Cardiac fibroblast (primary cell): ENCODE results near the gene MCHR1.
A peak's percentile ranks its signal among the peaks of the same experiment; 100 is the strongest.

Source experiments
- DNase-seq, 2 donors: peaks; one replicate each; pipeline versions ENCODE4 v3.0.0 to v3.0.0-alpha.2; 2010; ENCODE audit warnings: low read depth in 2 of 2
- H3K4me3 ChIP-seq, 2 donors: replicated peaks in 1 of 2; 1 replicate in 1 of 2; 2 replicates in 1 of 2; pipeline ENCODE4 v1.5.1; 2011; ENCODE audit warnings: low read depth in 2 of 2, low read length in 2 of 2, mild to moderate bottlenecking in 2 of 2, moderate library complexity in 1 of 2
- CTCF ChIP-seq: IDR thresholded peaks from one replicate; pipeline ENCODE4 v1.5.1; 2011; ENCODE audit warnings: low read depth, mild to moderate bottlenecking, low read length, inconsistent platforms

The MCHR1 gene

GRCh38 chr22:40679964-40680818 lies 907 bp downstream of the MCHR1 start:
- no peak overlapping the region for H3K4me3 ChIP-seq
- TF ChIP-seq CTCF = no peak
- peak; percentile 20 to 45 for DNase-seq

GRCh38 chr22:40680819-40681183 lies 1.5 kb downstream of the MCHR1 start:
- no peak for TF ChIP-seq CTCF
- no peak for DNase-seq
- no peak overlapping the region for H3K4me3 ChIP-seq

- DNase-seq = no peak
- no peak for TF ChIP-seq CTCF
- no peak overlapping the region for H3K4me3 ChIP-seq
Measured at GRCh38 chr22:40681451-40681850, 2.2 kb downstream of the MCHR1 start.

- H3K4me3 ChIP-seq = no peak overlapping the region
- no peak for DNase-seq
- no peak for TF ChIP-seq CTCF
Measured at GRCh38 chr22:40684728-40685127, 5.4 kb downstream of the MCHR1 start.

GRCh38 chr22:40685406-40685805 lies 6.1 kb downstream of the MCHR1 start:
- no peak for DNase-seq
- TF ChIP-seq CTCF = no peak
- H3K4me3 ChIP-seq = no peak overlapping the region

- no peak for TF ChIP-seq CTCF
- DNase-seq = no peak
Measured at GRCh38 chr22:40687706-40688105, 8.4 kb downstream of the MCHR1 start.

GRCh38 chr22:40690370-40690769 lies 11.1 kb downstream of the MCHR1 start:
- TF ChIP-seq CTCF = no peak
- H3K4me3 ChIP-seq = no peak overlapping the region
- no peak for DNase-seq

More at GRCh38 chr22:40687706-40688105, 8.4 kb downstream of the MCHR1 start:
- H3K4me3 ChIP-seq = no peak overlapping the region
